Hepatocyte (in vitro differentiated cells): ENCODE measurements around the gene MPHOSPH8.

Source experiments
- CTCF ChIP-seq: fragments of 200-600 bp; sonication (generic); IDR thresholded peaks from 2 replicates; pipeline ENCODE4 v1.5.1; 2016; ENCODE audit warnings: antibody characterized with exemption, mild to moderate bottlenecking; ENCODE audit not compliant: poor library complexity
- EZH2 ChIP-seq: fragments of 200-600 bp; sonication (generic); IDR thresholded peaks from 2 replicates; pipeline ENCODE4 v1.6.1; 2016; ENCODE audit warnings: antibody characterized with exemption, mild to moderate bottlenecking, borderline replicate concordance
- EZH2phosphoT487 ChIP-seq: fragments of 200-600 bp; sonication (generic); IDR thresholded peaks from one replicate; pipeline ENCODE4 v1.6.1; 2018; ENCODE audit warnings: antibody characterized with exemption, mild to moderate bottlenecking, low read depth, moderate library complexity; ENCODE audit not compliant: unreplicated experiment, severe bottlenecking

GRCh38 chr13:19681517-19681916, 48.1 kb downstream of the MPHOSPH8 start:
- TF ChIP-seq CTCF: no peak
- no peak for TF ChIP-seq EZH2phosphoT487
- no peak for TF ChIP-seq EZH2
